Omental fat pad (tissue), 4 donors: ENCODE data around the gene STK38L. TPM values are rescaled to one million over a fixed set of nuclear protein-coding genes. Genes with fewer than 3 reads are reported as not detected.

Source experiments
- ATAC-seq: fragments of 150-250 bp; one replicate; pipeline ENCODE4 v1.9.1; 2016; ENCODE audit warnings: mild to moderate bottlenecking, moderate library complexity; ENCODE audit not compliant: low FRiP score
- DNase-seq: peaks from one replicate; pipeline ENCODE4 v3.0.0-alpha.2; 2019; ENCODE audit warnings: low spot score
- CTCF ChIP-seq, 3 donors: fragments of 450-650 bp; IDR thresholded peaks; one replicate each; pipeline ENCODE4 v1.5.1; 2016 to 2017; ENCODE audit warnings: antibody characterized with exemption in 3 of 3, mild to moderate bottlenecking in 3 of 3, moderate library complexity in 2 of 3
- total RNA-seq, 4 donors: library from RNA; depleted of rRNA; stranded (reverse); fragments of >200 nt; gene quantifications; one replicate each; pipeline ENCODE4 v1.1.0, GENCODE V29; 2016

The STK38L gene
- 10 to 100 TPM; 28.1 to 66.4 (median 46.5) TPM for total RNA-seq

- peak; percentile 97 for ATAC-seq
- peak; percentile 88 for DNase-seq
- no peak for TF ChIP-seq CTCF (IDR thresholded peaks at IDR 0.05)
These were observed at the start of gene STK38L for GRCh38 chr12:27243804-27244688. Gene STK38L, plus strand, starts transcription at chr12:27244286. Its CDS starts 53,435 bp downstream, at chr12:27297721.

- DNase-seq = no peak
- no peak for ATAC-seq
- TF ChIP-seq CTCF (IDR thresholded peaks at IDR 0.05) = no peak
These were observed 49.4 kb upstream of the STK38L start for GRCh38 chr12:27194644-27195043.

GRCh38 chr12:27198036-27198435 is 46.0 kb upstream of the STK38L start:
- no peak for TF ChIP-seq CTCF (IDR thresholded peaks at IDR 0.05)
- DNase-seq = no peak

GRCh38 chr12:27199638-27200300 is 44.3 kb upstream of the STK38L start:
- ATAC-seq (no peak), DNase-seq (no peak)
- no peak for TF ChIP-seq CTCF (IDR thresholded peaks at IDR 0.05)

More at GRCh38 chr12:27198036-27198435, 46.0 kb upstream of the STK38L start:
- ATAC-seq = peak; percentile 14

GRCh38 chr12:27201169-27201568 is 42.9 kb upstream of the STK38L start:
- DNase-seq (no peak), ATAC-seq (no peak)
- TF ChIP-seq CTCF (IDR thresholded peaks at IDR 0.05) = no peak

- ATAC-seq = no peak
- no peak for TF ChIP-seq CTCF (IDR thresholded peaks at IDR 0.05)
- DNase-seq = no peak
These were observed 37.1 kb upstream of the STK38L start for GRCh38 chr12:27206801-27207502.
